Measurements from ENCODE around the gene NNAT.

Gene NNAT

GRCh38 chr20:37515876-37516275 lies 5.2 kb upstream of the NNAT start:
- no peak overlapping the region for H3K4me3 Mint-ChIP-seq
- no peaks in the 10 kb centered on the region for H3K9me3 Mint-ChIP-seq
- peaks cover 49% of the 10 kb centered on the region for H3K4me1 Mint-ChIP-seq
- peaks cover 56% of the 10 kb centered on the region for H3K36me3 Mint-ChIP-seq
- no peak overlapping the region for H3K27ac Mint-ChIP-seq
- no peaks in the 10 kb centered on the region for H3K27me3 Mint-ChIP-seq
- ATAC-seq: no peak

GRCh38 chr20:37516811-37517750 lies 4.0 kb upstream of the NNAT start:
- H3K27me3 Mint-ChIP-seq: no peaks in the 10 kb centered on the region
- peaks cover 46% of the 10 kb centered on the region for H3K4me1 Mint-ChIP-seq
- H3K36me3 Mint-ChIP-seq: peaks cover 50% of the 10 kb centered on the region
- no peak overlapping the region for H3K4me3 Mint-ChIP-seq
- H3K27ac Mint-ChIP-seq: no peak overlapping the region
- no peaks in the 10 kb centered on the region for H3K9me3 Mint-ChIP-seq
- no peak for ATAC-seq

- ATAC-seq: no peak
- Mint-ChIP-seq H3K4me1 (peaks cover 44% of the 10 kb centered on the region), H3K27me3 (no peaks in the 10 kb centered on the region), H3K9me3 (no peaks in the 10 kb centered on the region), H3K4me3 (no peak overlapping the region), H3K27ac (no peak overlapping the region), H3K36me3 (peaks cover 48% of the 10 kb centered on the region)
These were observed 3.0 kb upstream of the NNAT start for GRCh38 chr20:37518059-37518458.

GRCh38 chr20:37518606-37519507 lies 2.2 kb upstream of the NNAT start:
- H3K36me3 Mint-ChIP-seq: peaks cover 54% of the 10 kb centered on the region
- H3K9me3 Mint-ChIP-seq: no peaks in the 10 kb centered on the region
- H3K27ac Mint-ChIP-seq: no peak overlapping the region
- peaks cover 49% of the 10 kb centered on the region for H3K4me1 Mint-ChIP-seq
- ATAC-seq: no peak
- no peaks in the 10 kb centered on the region for H3K27me3 Mint-ChIP-seq
- H3K4me3 Mint-ChIP-seq: no peak overlapping the region

- no peak overlapping the region for H3K4me3 Mint-ChIP-seq
- H3K36me3 Mint-ChIP-seq: peaks cover 54% of the 10 kb centered on the region
- no peaks in the 10 kb centered on the region for H3K9me3 Mint-ChIP-seq
- H3K4me1 Mint-ChIP-seq: peaks cover 50% of the 10 kb centered on the region
- no peak overlapping the region for H3K27ac Mint-ChIP-seq
- ATAC-seq: no peak
- H3K27me3 Mint-ChIP-seq: no peaks in the 10 kb centered on the region
These were observed 1.3 kb upstream of the NNAT start for GRCh38 chr20:37519508-37520418.

GRCh38 chr20:37520419-37520955 lies 563 bp upstream of the NNAT start:
- no peak overlapping the region for H3K27ac Mint-ChIP-seq
- H3K4me1 Mint-ChIP-seq: peaks cover 52% of the 10 kb centered on the region
- H3K36me3 Mint-ChIP-seq: peaks cover 50% of the 10 kb centered on the region
- no peaks in the 10 kb centered on the region for H3K9me3 Mint-ChIP-seq
- no peaks in the 10 kb centered on the region for H3K27me3 Mint-ChIP-seq
- peak overlapping the region; percentile 77 for H3K4me3 Mint-ChIP-seq
- ATAC-seq: no peak

- Mint-ChIP-seq H3K4me1 (peaks cover 64% of the 10 kb centered on the region), H3K27ac (no peak overlapping the region), H3K4me3 (no peak overlapping the region), H3K36me3 (peaks cover 37% of the 10 kb centered on the region), H3K9me3 (no peaks in the 10 kb centered on the region), H3K27me3 (no peaks in the 10 kb centered on the region)
- ATAC-seq: no peak
These were observed 1.4 kb downstream of the NNAT start for GRCh38 chr20:37522260-37523011.

- no peak for ATAC-seq
- H3K27ac Mint-ChIP-seq: no peak overlapping the region
- H3K9me3 Mint-ChIP-seq: no peaks in the 10 kb centered on the region
- H3K36me3 Mint-ChIP-seq: peaks cover 31% of the 10 kb centered on the region
- no peak overlapping the region for H3K4me3 Mint-ChIP-seq
- H3K4me1 Mint-ChIP-seq: peaks cover 60% of the 10 kb centered on the region
- no peaks in the 10 kb centered on the region for H3K27me3 Mint-ChIP-seq
These were observed 2.0 kb downstream of the NNAT start for GRCh38 chr20:37523012-37523391.

- Mint-ChIP-seq H3K27me3 (no peaks in the 10 kb centered on the region), H3K4me1 (peaks cover 68% of the 10 kb centered on the region), H3K36me3 (peaks cover 24% of the 10 kb centered on the region), H3K9me3 (no peaks in the 10 kb centered on the region), H3K4me3 (no peak overlapping the region), H3K27ac (peak overlapping the region; percentile 100)
- ATAC-seq: no peak
These were observed 3.1 kb downstream of the NNAT start for GRCh38 chr20:37523911-37524700.

GRCh38 chr20:37524859-37525708 lies 4.0 kb downstream of the NNAT start:
- H3K9me3 Mint-ChIP-seq: no peaks in the 10 kb centered on the region
- H3K27me3 Mint-ChIP-seq: no peaks in the 10 kb centered on the region
- peak overlapping the region; percentile 100 for H3K27ac Mint-ChIP-seq
- ATAC-seq: no peak
- H3K36me3 Mint-ChIP-seq: peaks cover 20% of the 10 kb centered on the region
- H3K4me3 Mint-ChIP-seq: peak overlapping the region; percentile 43
- H3K4me1 Mint-ChIP-seq: peaks cover 73% of the 10 kb centered on the region

- Mint-ChIP-seq H3K27ac (peak overlapping the region; percentile 100), H3K36me3 (peaks cover 20% of the 10 kb centered on the region), H3K4me1 (peaks cover 66% of the 10 kb centered on the region), H3K27me3 (no peaks in the 10 kb centered on the region), H3K4me3 (peak overlapping the region; percentile 43), H3K9me3 (no peaks in the 10 kb centered on the region)
- ATAC-seq: no peak
These were observed 4.8 kb downstream of the NNAT start for GRCh38 chr20:37525810-37526209.

- H3K9me3 Mint-ChIP-seq: no peaks in the 10 kb centered on the region
- H3K27me3 Mint-ChIP-seq: no peaks in the 10 kb centered on the region
- peak; percentile 59 for ATAC-seq
- peak overlapping the region; percentile 100 for H3K27ac Mint-ChIP-seq
- peak overlapping the region; percentile 88 for H3K4me3 Mint-ChIP-seq
- peaks cover 63% of the 10 kb centered on the region for H3K4me1 Mint-ChIP-seq
- peaks cover 20% of the 10 kb centered on the region for H3K36me3 Mint-ChIP-seq
These were observed 5.3 kb downstream of the NNAT start for GRCh38 chr20:37526238-37526838.

All from stimulated activated memory B cell treated with anti-CD40 and anti-IgM and Interleukin-4, amounts not matched to agents 10 μg/mL and 1 μg/mL and 100 μg/mL, for 72 hours (primary cell).